ENCODE data around the gene MED22.
"Not testable (repeated sequence)": the region's sequence is repeated elsewhere in the genome, so short reads cannot be mapped to it uniquely, and the experiment has no call there.

MED22 gene

GRCh38 chr9:133334161-133334560 lies 13.8 kb downstream of the MED22 start:
- no peak for DNase-seq

- no peak for DNase-seq
These were observed 14.4 kb downstream of the MED22 start for GRCh38 chr9:133333566-133333965.

- no peak for DNase-seq
These were observed 14.9 kb downstream of the MED22 start for GRCh38 chr9:133333011-133333410.

GRCh38 chr9:133332381-133332730 lies 15.6 kb downstream of the MED22 start:
- DNase-seq = no peak

DNA sequence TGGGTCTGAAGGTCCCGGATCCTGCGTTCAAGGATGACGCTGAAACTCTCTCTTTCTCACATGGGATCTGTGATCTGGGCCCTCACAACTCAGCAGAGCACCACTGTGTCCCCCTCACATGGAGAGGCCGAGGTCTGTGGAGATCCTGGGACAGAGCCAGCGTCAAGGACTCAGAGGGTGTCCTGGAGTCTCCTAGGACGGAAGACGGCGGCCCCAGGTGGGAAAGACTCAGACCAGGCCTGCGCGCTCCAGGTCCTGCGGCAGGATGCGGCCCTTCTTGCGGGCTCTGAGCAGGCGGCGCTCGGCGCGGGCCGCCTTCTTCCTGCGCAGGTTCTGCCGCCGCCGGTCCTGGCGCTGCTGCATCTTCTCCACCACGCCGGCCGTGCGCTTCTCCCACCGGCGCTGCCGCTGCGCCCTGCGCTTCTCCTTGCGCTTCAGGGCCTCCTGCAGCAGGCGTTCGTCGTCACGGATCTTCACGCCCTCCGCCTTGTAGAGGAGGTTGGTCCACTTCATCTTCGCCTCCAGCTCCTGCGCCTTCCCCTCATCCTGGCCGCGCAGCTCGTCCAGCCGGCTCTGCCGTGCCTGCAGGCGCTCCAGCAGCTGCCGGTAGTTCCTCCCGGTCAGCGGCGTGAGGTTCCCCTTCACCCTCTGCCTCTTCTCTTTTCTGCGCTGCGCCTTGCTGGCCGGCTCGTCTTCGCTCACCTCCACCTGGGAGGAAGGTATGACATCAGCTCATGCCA lies 16.1 kb downstream of the MED22 start:
- no peak for DNase-seq

- DNase-seq = no peak
These were observed 16.7 kb downstream of the MED22 start for GRCh38 chr9:133331221-133331620.

GRCh38 chr9:133329306-133330156 lies 18.4 kb downstream of the MED22 start:
- DNase-seq = not testable (repeated sequence)

GRCh38 chr9:133327834-133328484 lies 20.0 kb downstream of the MED22 start:
- no peak for DNase-seq

DNA sequence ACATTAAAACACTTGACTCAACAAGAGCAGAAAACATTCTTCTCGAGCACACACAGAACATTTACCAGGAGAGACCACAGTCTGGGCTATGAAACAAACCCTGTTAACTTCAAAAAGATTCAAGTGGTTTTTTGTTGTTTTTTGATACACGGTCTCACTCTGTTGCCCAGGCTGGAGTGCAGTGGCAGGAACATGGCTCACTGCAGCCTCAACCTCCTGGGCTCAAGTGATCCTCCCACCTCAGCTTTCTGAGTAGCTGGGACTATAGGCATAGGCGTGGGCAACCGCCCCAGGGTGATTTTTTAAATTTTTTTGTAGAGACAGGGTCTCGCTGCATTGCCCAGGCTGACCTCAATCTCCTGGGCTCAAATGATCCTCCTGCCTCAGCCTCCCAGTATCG lies 20.9 kb downstream of the MED22 start:
- DNase-seq = not testable (repeated sequence)

GRCh38 chr9:133323991-133324703 lies 23.8 kb downstream of the MED22 start:
- DNase-seq = no peak

GRCh38 chr9:133323211-133323610 lies 24.7 kb downstream of the MED22 start:
- no peak for DNase-seq

DNA sequence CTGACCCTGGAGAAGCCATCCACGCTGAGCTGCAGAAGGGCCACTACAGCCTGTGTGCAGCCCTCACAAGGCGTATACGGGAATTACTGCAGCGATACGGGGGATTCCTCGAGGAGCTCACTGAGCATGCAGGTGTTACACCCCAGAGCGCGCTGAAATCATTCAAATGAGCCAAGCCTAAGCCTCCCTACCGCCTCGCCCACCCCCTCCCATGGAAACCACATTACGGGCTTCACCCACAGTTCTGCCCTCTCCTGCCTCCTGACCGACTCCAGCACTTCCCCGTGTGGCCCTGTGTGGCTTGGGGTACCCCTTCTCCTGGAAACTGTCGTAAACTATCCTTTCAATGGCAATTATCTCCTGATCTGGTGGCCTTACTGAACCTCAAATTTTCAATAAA lies 25.2 kb downstream of the MED22 start:
- DNase-seq = no peak

- DNase-seq = no peak
These were observed 26.5 kb downstream of the MED22 start for GRCh38 chr9:133321411-133321935.

GRCh38 chr9:133320421-133320881 lies 27.5 kb downstream of the MED22 start:
- DNase-seq = no peak

- not testable (repeated sequence) for DNase-seq
These were observed 30.4 kb downstream of the MED22 start for GRCh38 chr9:133317551-133317950.

DNA sequence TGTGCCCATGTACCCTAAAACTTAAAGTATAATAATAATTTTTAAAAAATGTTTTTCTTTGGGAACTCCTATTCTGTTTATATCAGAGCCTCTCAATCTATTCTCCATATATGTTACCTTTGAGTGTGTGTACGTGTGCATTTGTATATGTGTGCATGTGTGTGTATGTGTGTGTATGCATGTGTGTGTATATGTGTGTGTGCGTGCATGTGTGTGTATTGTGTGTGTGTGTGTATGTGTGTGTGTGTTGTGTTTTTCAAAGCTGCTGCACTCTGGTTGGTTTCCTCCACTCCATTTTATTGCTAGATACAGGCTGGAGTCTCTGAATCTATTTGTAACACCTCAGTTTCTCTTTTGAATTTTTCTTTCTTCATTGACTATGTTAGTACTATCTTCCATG lies 31.9 kb downstream of the MED22 start:
- no peak for DNase-seq

GRCh38 chr9:133309608-133310007 lies 38.3 kb downstream of the MED22 start:
- no peak for DNase-seq

DNA sequence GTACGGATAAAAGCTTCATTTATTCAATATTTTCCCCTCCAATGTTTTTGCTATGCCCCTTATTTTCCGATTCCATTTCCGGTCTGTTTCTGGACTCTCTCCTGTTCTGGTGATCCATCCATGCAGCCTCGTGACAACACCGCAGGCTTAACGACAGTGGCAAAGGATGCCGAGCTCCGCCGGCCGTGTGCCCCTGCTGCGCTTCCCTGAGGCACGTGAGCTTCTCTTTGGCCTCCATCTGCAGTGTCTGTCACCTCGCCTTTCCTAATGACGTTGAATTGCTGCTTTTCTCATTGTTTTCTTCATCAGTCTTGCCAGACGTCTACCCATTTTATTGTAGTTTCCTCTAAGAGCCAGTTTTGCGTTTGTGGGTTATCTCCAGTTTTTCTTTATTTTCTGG lies 40.6 kb downstream of the MED22 start:
- DNase-seq = no peak

GRCh38 chr9:133306242-133307204 lies 41.4 kb downstream of the MED22 start:
- DNase-seq = no peak

DNA sequence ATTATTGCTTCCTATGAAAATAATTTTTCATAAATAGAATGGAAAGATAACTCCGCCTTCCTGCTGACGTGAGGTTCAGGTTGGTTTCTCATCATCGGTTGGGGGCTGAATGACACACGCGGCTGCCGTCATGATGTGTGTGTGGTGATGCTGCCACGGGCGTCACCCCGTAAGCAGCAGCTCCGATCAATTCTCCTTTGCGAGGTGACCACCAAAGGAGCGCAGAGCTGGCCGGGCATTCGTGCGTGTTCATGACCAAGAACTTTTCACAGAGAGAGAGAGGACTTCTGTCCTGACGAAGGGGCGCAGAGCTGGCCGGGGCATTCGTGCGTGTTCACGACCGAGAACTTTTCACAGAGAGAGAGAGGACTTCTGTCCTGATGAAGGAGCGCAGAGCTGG lies 42.2 kb downstream of the MED22 start:
- DNase-seq = no peak

Data from suppressor macrophage (primary cell).